Measurements from ENCODE around the gene FOXF2.

The FOXF2 gene

GRCh38 chr6:1422290-1422689, 32.9 kb downstream of the FOXF2 start:
- TF ChIP-seq CTCF (IDR thresholded peaks at IDR 0.05; ENCODE audit: borderline replicate concordance, insufficient read depth, low read depth, low read length) = no peak
- no peak overlapping the region for H3K4me3 ChIP-seq (ENCODE audit: low read depth, low read length)

- TF ChIP-seq CTCF (IDR thresholded peaks at IDR 0.05; ENCODE audit: borderline replicate concordance, insufficient read depth, low read depth, low read length) = no peak
- no peak overlapping the region for H3K4me3 ChIP-seq (ENCODE audit: low read depth, low read length)
Measured at GRCh38 chr6:1423578-1423977, 34.2 kb downstream of the FOXF2 start.

- no peak overlapping the region for H3K4me3 ChIP-seq (ENCODE audit: low read depth, low read length)
- peak; percentile 67 for TF ChIP-seq CTCF (IDR thresholded peaks at IDR 0.05; ENCODE audit: borderline replicate concordance, insufficient read depth, low read depth, low read length)
Measured at GRCh38 chr6:1424306-1424927, 35.0 kb downstream of the FOXF2 start.

GRCh38 chr6:1426416-1426815, 37.0 kb downstream of the FOXF2 start:
- no peak overlapping the region for H3K4me3 ChIP-seq (ENCODE audit: low read depth, low read length)
- TF ChIP-seq CTCF (IDR thresholded peaks at IDR 0.05; ENCODE audit: borderline replicate concordance, insufficient read depth, low read depth, low read length) = no peak

GRCh38 chr6:1435806-1436205, 46.4 kb downstream of the FOXF2 start:
- no peak for TF ChIP-seq CTCF (IDR thresholded peaks at IDR 0.05; ENCODE audit: borderline replicate concordance, insufficient read depth, low read depth, low read length)

GRCh38 chr6:1436334-1437306, 47.2 kb downstream of the FOXF2 start:
- H3K4me3 ChIP-seq (ENCODE audit: low read depth, low read length) = no peak overlapping the region
- TF ChIP-seq CTCF (IDR thresholded peaks at IDR 0.05; ENCODE audit: borderline replicate concordance, insufficient read depth, low read depth, low read length) = peak; percentile 53

More at GRCh38 chr6:1435806-1436205, 46.4 kb downstream of the FOXF2 start:
- H3K4me3 ChIP-seq (ENCODE audit: low read depth, low read length) = no peak overlapping the region
